Activated CD8-positive, alpha-beta memory T cell treated with anti-CD3 and anti-CD28 coated beads, Interleukin-2, amount 10 ng/mL, durations not matched to agents 7 days and 5 days (primary cell): Measurements from ENCODE around the gene CDK5RAP1. TPM values are rescaled to one million over a fixed set of nuclear protein-coding genes. Genes with fewer than 3 reads are reported as not detected.
A peak's percentile ranks its signal among the peaks of the same experiment; 100 is the strongest.
"Not testable (repeated sequence)": the region's sequence is repeated elsewhere in the genome, so short reads cannot be mapped to it uniquely, and the experiment has no call there.

Source experiments
- ATAC-seq: fragments of 150-1000 bp; cut with Tn5 transposase; one replicate; pipeline ENCODE4 v1.10.0; 2021; ENCODE audit warnings: moderate library complexity
- CTCF ChIA-PET: fragments of 350-600 bp; sonication (Branson Sonifier 250); formaldehyde crosslinking; loops from one replicate; lab custom pipeline; 2021; ENCODE audit warnings: antibody characterized with exemption; lab: Charles Lee
- DNase-seq: peaks from one replicate; pipeline ENCODE4 v3.0.0-alpha.2; 2020
- H3K27ac Mint-ChIP-seq: one replicate; pipeline ENCODE4 v1.8.0; 2021; ENCODE audit warnings: mild to moderate bottlenecking, mixed read lengths
- H3K27me3 Mint-ChIP-seq: one replicate; pipeline ENCODE4 v1.8.0; 2021; ENCODE audit warnings: mixed read lengths
- H3K36me3 Mint-ChIP-seq: one replicate; pipeline ENCODE4 v1.8.0; 2021; ENCODE audit warnings: mild to moderate bottlenecking, mixed read lengths
- H3K4me1 Mint-ChIP-seq: one replicate; pipeline ENCODE4 v1.8.0; 2021; ENCODE audit warnings: mixed read lengths
- H3K4me3 Mint-ChIP-seq: one replicate; pipeline ENCODE4 v1.8.0; 2021; ENCODE audit warnings: mild to moderate bottlenecking, moderate library complexity, mixed read lengths
- H3K9me3 Mint-ChIP-seq: one replicate; pipeline ENCODE4 v1.8.0; 2022; ENCODE audit warnings: low read depth, mixed read lengths
- total RNA-seq, 2 experiments: library from RNA; stranded (reverse); gene quantifications; one replicate each; pipeline ENCODE4 v1.2.3, GENCODE V29; 2021

Gene CDK5RAP1, protein sequence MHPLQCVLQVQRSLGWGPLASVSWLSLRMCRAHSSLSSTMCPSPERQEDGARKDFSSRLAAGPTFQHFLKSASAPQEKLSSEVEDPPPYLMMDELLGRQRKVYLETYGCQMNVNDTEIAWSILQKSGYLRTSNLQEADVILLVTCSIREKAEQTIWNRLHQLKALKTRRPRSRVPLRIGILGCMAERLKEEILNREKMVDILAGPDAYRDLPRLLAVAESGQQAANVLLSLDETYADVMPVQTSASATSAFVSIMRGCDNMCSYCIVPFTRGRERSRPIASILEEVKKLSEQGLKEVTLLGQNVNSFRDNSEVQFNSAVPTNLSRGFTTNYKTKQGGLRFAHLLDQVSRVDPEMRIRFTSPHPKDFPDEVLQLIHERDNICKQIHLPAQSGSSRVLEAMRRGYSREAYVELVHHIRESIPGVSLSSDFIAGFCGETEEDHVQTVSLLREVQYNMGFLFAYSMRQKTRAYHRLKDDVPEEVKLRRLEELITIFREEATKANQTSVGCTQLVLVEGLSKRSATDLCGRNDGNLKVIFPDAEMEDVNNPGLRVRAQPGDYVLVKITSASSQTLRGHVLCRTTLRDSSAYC
- total RNA-seq = 10 to 100 TPM; 42.0 to 43.3 TPM

- no peaks in the 10 kb centered on the region for H3K27me3 Mint-ChIP-seq
- CTCF ChIA-PET = interaction anchor here (0.6 to 1.7 kb wide), 10 partner anchors 9 to 1188 kb away, joined by 3 to 5 read pairs (median 4); partner anchors contain the start of gene CBFA2T2
- H3K4me1 Mint-ChIP-seq = peaks cover 31% of the 10 kb centered on the region
- peak within 1 kb of the TSS; percentile 86 for H3K4me3 Mint-ChIP-seq
- H3K27ac Mint-ChIP-seq = peak within 1 kb of the TSS; percentile 87
- H3K9me3 Mint-ChIP-seq = no peaks in the 10 kb centered on the region
- peaks cover 13% of the 10 kb centered on the region for H3K36me3 Mint-ChIP-seq
- peak; percentile 92 for DNase-seq
- peak; percentile 97 for ATAC-seq
These were observed at the start of gene CDK5RAP1 for GRCh38 chr20:33401184-33401920. TSS of gene CDK5RAP1 (minus strand) at chr20:33401519. CDS start at chr20:33397064, 4,455 bp downstream.

DNA sequence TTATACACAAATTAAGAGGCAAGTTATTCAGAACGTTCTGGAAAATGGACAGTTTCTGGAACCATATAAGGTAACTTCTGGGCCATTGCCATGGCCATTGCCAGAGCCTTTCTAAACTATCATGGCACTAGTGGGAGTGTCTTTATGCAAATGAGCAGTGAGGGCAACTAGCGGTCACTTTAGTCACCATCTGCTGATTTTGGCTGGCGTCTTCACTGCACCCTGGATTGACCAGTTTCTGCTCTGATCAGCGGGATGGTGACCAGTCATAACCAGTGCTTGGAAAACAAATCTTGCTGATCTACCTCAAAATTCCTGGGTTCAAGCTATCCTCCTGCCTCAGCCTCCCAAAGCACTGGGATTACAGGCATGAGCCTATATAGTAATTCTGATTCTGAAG, 49.5 kb upstream of the CDK5RAP1 start:
- H3K4me1 Mint-ChIP-seq = peaks cover 7% of the 10 kb centered on the region
- H3K27ac Mint-ChIP-seq = no peak overlapping the region
- ATAC-seq = no peak
- no peak for DNase-seq
- peaks cover 2% of the 10 kb centered on the region for H3K9me3 Mint-ChIP-seq
- H3K27me3 Mint-ChIP-seq = no peaks in the 10 kb centered on the region
- CTCF ChIA-PET = no interaction called here
- no peaks in the 10 kb centered on the region for H3K36me3 Mint-ChIP-seq
- no peak overlapping the region for H3K4me3 Mint-ChIP-seq

- Mint-ChIP-seq H3K9me3 (peaks cover 2% of the 10 kb centered on the region), H3K36me3 (no peaks in the 10 kb centered on the region), H3K27me3 (peaks cover 7% of the 10 kb centered on the region), H3K27ac (no peak overlapping the region), H3K4me1 (peaks cover 20% of the 10 kb centered on the region), H3K4me3 (no peak overlapping the region)
- no peak for DNase-seq
- CTCF ChIA-PET = interaction anchor here (1.6 kb wide), 1 partner anchor 222 kb away, joined by 10 read pairs; the partner anchor contains the start of gene ACTL10
- no peak for ATAC-seq
These were observed 44.7 kb upstream of the CDK5RAP1 start for GRCh38 chr20:33445881-33446625.

GRCh38 chr20:33444797-33445560, 43.7 kb upstream of the CDK5RAP1 start:
- peak; percentile 50 for DNase-seq
- peak overlapping the region; percentile 84 for H3K27ac Mint-ChIP-seq
- no peaks in the 10 kb centered on the region for H3K36me3 Mint-ChIP-seq
- H3K4me1 Mint-ChIP-seq = peaks cover 20% of the 10 kb centered on the region
- H3K27me3 Mint-ChIP-seq = peaks cover 7% of the 10 kb centered on the region
- CTCF ChIA-PET = interaction anchor here (0.8 to 3.2 kb wide), 10 partner anchors 9 to 288 kb away, joined by 3 to 22 read pairs (median 4); partner anchors contain the start of gene ACTL10
- H3K9me3 Mint-ChIP-seq = peaks cover 2% of the 10 kb centered on the region
- peak overlapping the region; percentile 86 for H3K4me3 Mint-ChIP-seq
- no peak for ATAC-seq

- H3K9me3 Mint-ChIP-seq = peaks cover 2% of the 10 kb centered on the region
- H3K27me3 Mint-ChIP-seq = peaks cover 7% of the 10 kb centered on the region
- H3K4me1 Mint-ChIP-seq = peaks cover 20% of the 10 kb centered on the region
- DNase-seq = peak; percentile 94
- ATAC-seq = peak; percentile 91
- H3K27ac Mint-ChIP-seq = peak within 1 kb of the TSS; percentile 84
- H3K4me3 Mint-ChIP-seq = peak within 1 kb of the TSS; percentile 86
- CTCF ChIA-PET = interaction anchor here (0.5 to 3.2 kb wide), 11 partner anchors 10 to 236 kb away, joined by 3 to 22 read pairs (median 5); partner anchors contain the start of genes ACTL10, C20orf144 and CBFA2T2
- no peaks in the 10 kb centered on the region for H3K36me3 Mint-ChIP-seq
These were observed 42.4 kb upstream of the CDK5RAP1 start, which contains the start of gene SNTA1 for GRCh38 chr20:33443512-33444239. TSS of gene SNTA1 (minus strand) at chr20:33443763. CDS start at chr20:33443620, 143 bp downstream.

GRCh38 chr20:33443006-33443511, 41.7 kb upstream of the CDK5RAP1 start:
- CTCF ChIA-PET = interaction anchor here (1.0 to 3.2 kb wide), 7 partner anchors 11 to 224 kb away, joined by 3 to 22 read pairs (median 5); partner anchors contain the start of genes ACTL10, C20orf144 and CBFA2T2
- Mint-ChIP-seq H3K4me1 (peaks cover 20% of the 10 kb centered on the region), H3K36me3 (no peaks in the 10 kb centered on the region), H3K27ac (no peak overlapping the region), H3K27me3 (peaks cover 7% of the 10 kb centered on the region), H3K9me3 (no peaks in the 10 kb centered on the region), H3K4me3 (peak overlapping the region; percentile 69)
- DNase-seq (peak; percentile 45), ATAC-seq (peak; percentile 22)

DNA sequence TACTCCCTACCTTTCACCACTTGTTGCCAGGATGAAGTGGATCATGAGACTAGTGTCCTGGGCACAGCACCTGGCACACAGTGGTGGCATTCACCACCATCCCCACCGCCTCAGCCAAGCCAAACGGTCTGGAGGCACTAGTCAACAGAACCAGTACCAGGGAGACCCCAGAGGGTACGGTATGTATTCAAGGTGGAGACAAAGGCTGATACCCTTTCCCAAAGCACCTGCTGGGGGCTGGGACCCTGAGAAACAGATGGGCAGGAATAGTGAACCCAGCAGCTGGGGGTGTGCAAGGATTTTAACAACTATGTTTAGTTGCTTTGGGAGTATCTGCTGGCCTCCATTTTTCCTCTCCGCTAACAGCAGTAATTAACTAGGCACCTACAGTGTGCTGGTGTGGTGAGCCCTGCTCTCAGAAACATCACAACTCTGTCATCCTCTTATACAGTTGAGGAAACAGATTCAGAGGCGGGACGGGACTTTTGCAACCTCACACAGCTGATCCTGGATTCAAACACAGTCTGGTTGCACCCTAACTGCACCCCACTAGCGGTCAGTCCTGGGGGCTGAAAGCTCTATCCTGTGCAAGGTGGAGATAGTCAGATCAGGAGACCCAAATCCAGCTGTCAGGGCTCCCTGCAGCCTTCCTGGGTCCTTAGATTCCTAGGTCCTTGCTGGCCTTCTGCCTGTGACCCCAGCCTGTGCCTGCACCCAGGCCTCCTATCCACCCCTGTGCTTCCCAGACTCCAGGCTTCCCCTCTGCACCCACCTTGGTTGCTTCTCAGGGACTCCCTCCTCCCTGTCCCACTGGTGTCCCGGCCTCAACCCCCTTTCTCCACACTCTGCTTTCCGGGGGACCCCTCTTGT, 41.1 kb upstream of the CDK5RAP1 start:
- peak overlapping the region; percentile 69 for H3K4me3 Mint-ChIP-seq
- no peak for ATAC-seq
- DNase-seq = no peak
- no peaks in the 10 kb centered on the region for H3K36me3 Mint-ChIP-seq
- H3K9me3 Mint-ChIP-seq = no peaks in the 10 kb centered on the region
- H3K4me1 Mint-ChIP-seq = peaks cover 20% of the 10 kb centered on the region
- CTCF ChIA-PET = interaction anchor here (0.7 to 3.2 kb wide), 6 partner anchors 11 to 225 kb away, joined by 3 to 22 read pairs (median 4); partner anchors contain the start of genes ACTL10, C20orf144 and CBFA2T2
- peaks cover 7% of the 10 kb centered on the region for H3K27me3 Mint-ChIP-seq
- H3K27ac Mint-ChIP-seq = no peak overlapping the region

DNA sequence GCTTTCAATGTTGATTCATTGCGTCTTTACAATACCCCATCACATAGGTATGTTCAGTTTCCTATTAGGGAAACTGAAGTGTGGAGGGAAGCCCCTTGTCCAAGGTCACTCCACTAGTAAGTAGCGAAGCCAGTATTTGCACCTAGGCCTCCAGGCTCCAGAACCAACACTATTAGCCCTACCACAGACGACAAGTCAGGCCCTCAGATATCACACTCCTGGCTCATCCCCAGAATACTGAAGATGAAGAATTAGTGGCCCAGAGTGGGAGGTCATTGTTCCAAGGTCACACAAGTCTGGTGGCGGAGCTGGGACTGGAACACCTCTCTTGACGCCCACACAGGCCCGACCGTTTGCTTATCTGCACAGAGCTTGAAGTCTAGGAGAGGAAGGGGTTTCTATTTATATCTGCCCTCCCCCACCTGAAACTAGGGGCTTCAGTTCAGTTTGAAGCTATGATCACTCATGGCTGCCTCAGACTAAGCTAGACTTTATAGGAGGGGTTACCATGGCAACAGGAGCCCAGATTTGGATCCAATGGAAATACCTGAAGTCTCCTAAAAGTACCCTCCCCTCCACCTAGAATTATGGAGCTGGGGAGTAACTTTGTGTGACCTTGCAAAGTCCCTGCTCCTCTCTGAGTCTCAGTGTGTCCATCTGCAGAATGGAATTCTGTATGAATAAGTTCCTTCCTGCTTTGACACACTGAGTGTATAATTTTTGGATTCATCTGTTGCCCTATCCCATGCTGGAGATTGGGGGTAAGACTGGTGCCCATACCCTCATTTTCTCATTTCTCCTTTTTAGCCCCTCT, 40.0 kb upstream of the CDK5RAP1 start:
- no peak overlapping the region for H3K4me3 Mint-ChIP-seq
- H3K27ac Mint-ChIP-seq = no peak overlapping the region

DNA sequence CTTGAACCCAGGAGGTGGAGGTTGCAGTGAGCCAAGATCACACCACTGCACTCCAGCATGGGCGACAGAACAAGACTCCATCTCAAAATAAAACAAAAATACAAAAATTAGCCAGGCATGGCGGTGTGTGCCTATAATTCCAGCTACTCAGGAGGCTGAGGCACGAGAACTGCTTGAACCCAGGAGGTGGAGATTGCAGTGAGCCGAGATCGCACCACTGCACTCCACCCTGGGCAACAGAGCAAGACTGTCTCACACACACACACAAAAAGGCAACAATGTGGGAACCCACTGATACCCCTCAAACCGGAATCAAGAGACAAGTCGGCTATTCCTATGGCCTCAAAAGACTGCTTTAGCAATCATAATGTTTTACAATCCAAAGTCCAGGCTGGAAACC, 39.2 kb upstream of the CDK5RAP1 start:
- not testable (repeated sequence) for H3K36me3 Mint-ChIP-seq, H3K27ac Mint-ChIP-seq, ATAC-seq, DNase-seq, H3K4me3 Mint-ChIP-seq, H3K9me3 Mint-ChIP-seq, H3K27me3 Mint-ChIP-seq
- CTCF ChIA-PET = interaction anchor here (1.0 kb wide), 1 partner anchor 36 kb away, joined by 3 read pairs; no protein-coding TSS in a partner anchor
- H3K4me1 Mint-ChIP-seq = peaks cover 13% of the 10 kb centered on the region

More for the DNA sequence above, 40.0 kb upstream of the CDK5RAP1 start:
- Mint-ChIP-seq H3K4me1 (peaks cover 17% of the 10 kb centered on the region), H3K9me3 (no peaks in the 10 kb centered on the region), H3K36me3 (no peaks in the 10 kb centered on the region), H3K27me3 (peaks cover 7% of the 10 kb centered on the region)
- no peak for DNase-seq
- CTCF ChIA-PET = interaction anchor here (0.7 to 1.0 kb wide), 2 partner anchors 16 to 37 kb away, joined by 3 read pairs; no protein-coding TSS in a partner anchor
- ATAC-seq = no peak

GRCh38 chr20:33438481-33438880, 37.2 kb upstream of the CDK5RAP1 start:
- H3K36me3 Mint-ChIP-seq = no peaks in the 10 kb centered on the region
- H3K4me1 Mint-ChIP-seq = peaks cover 5% of the 10 kb centered on the region
- ATAC-seq = no peak
- no peak for DNase-seq
- peaks cover 7% of the 10 kb centered on the region for H3K27me3 Mint-ChIP-seq
- no peak overlapping the region for H3K27ac Mint-ChIP-seq
- H3K4me3 Mint-ChIP-seq = no peak overlapping the region
- H3K9me3 Mint-ChIP-seq = no peaks in the 10 kb centered on the region
- CTCF ChIA-PET = interaction anchor here (0.6 kb wide), 1 partner anchor 348 kb away, joined by 3 read pairs; no protein-coding TSS in a partner anchor
